Measurements from ENCODE around the gene MED22.

Gene MED22

DNA sequence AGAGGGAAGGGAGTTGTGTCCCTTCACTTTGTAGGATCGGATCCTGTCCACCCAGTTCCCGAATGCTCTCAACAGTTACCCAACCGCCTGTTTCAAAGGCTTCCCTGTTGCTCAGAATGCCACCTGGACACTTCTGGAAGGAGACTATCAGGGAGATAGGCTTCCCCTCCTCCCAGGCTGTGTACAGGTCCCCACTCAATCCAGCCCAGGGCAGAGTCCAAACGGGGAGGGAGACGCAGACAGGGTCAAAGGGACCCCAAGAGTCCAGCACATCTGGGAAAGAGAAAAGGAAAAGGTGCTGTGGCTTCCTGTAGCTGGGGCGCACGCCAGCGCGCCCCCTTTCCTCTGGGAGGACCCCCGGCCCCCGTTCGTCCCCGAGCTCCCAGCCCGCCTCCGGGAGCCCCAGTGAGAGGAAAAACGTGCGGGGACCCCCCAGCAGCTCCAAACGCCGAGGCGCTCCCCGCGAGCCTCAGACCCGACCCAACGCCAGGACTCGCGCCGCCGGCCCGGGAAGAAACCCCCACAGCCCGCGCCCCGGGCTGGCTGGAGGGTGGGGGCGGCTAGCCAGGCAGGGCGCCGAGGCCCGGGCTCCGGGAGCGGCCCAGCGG is 27.3 kb upstream of the MED22 start:
- no CpG with 5 or more reads among the region's 39 CpGs for WGBS (ENCODE audit: extremely low coverage, insufficient coverage, low lambda C conversion rate)
- no peak overlapping the region for H3K23ac ChIP-seq (ENCODE audit: low read length)

DNA sequence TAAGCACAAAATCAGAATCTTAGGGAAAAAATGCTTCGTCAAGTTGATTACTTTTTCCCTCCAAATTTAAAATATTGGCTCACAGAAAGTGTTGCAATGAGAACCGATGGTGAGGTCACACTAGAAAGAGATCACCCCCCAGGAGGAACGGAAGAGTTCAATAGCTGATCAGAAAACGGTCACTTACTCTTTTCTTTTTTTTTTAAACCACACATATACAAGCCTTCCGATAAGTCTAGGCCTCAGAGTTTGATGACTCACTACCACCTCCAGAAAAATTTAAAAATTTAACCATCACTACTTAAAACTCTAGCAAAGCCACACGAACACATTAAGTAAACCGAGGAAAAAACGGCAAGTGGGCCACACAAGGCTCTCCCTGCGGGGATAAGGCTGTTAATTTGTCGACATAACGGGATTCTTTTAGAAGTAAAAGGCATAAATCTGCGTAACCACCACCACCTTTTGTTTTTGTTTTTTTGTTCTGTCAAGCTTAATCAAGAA is 26.7 kb upstream of the MED22 start:
- Histone ChIP-seq H2BK5ac (ENCODE audit: low read length) (no peak overlapping the region), H3K27me3 (ENCODE audit: insufficient read depth, low read length, poor library complexity) (no peaks in the 10 kb centered on the region), H3K23ac (ENCODE audit: low read length) (no peak overlapping the region), H3K4me2 (ENCODE audit: low read length) (peak overlapping the region; percentile 88), H3K18ac (ENCODE audit: low read length) (no peak overlapping the region), H3K56ac (ENCODE audit: low read length) (peak overlapping the region; percentile 97), H3K9ac (ENCODE audit: low read length) (peak overlapping the region; percentile 96), H3K4me3 (ENCODE audit: low read length) (peak overlapping the region; percentile 97), H3K36me3 (ENCODE audit: control insufficient read depth, insufficient read depth, low read length) (peaks cover 9% of the 10 kb centered on the region), H2AK5ac (ENCODE audit: low read length) (no peak overlapping the region), H3K27ac (ENCODE audit: low read depth, low read length) (no peak overlapping the region), H3K4ac (ENCODE audit: low read depth, low read length) (no peak overlapping the region), H2BK120ac (ENCODE audit: low read depth, low read length) (no peak overlapping the region), H4K8ac (ENCODE audit: low read depth, low read length) (no peak overlapping the region), H3K4me1 (ENCODE audit: control insufficient read depth, low read depth, low read length) (no peaks in the 10 kb centered on the region), H2BK15ac (replicated peaks; ENCODE audit: low read depth) (no peak overlapping the region), H4K5ac (ENCODE audit: low read length) (no peak overlapping the region), H3K79me2 (ENCODE audit: control insufficient read depth, insufficient read depth, low read length) (peaks cover 53% of the 10 kb centered on the region), H3K79me1 (ENCODE audit: low read length) (peaks cover 38% of the 10 kb centered on the region)
- WGBS (ENCODE audit: extremely low coverage, insufficient coverage, low lambda C conversion rate) = no CpG with 5 or more reads among the region's 12 CpGs
- no peak for DNase-seq

More for the DNA sequence above, 27.3 kb upstream of the MED22 start:
- Histone ChIP-seq H3K27me3 (ENCODE audit: insufficient read depth, low read length, poor library complexity) (no peaks in the 10 kb centered on the region), H2BK5ac (ENCODE audit: low read length) (no peak overlapping the region), H3K27ac (ENCODE audit: low read depth, low read length) (peak overlapping the region; percentile 95), H3K18ac (ENCODE audit: low read length) (peak overlapping the region; percentile 97), H3K79me2 (ENCODE audit: control insufficient read depth, insufficient read depth, low read length) (peaks cover 47% of the 10 kb centered on the region), H3K4me1 (ENCODE audit: control insufficient read depth, low read depth, low read length) (no peaks in the 10 kb centered on the region), H3K56ac (ENCODE audit: low read length) (peak overlapping the region; percentile 97), H3K4me3 (ENCODE audit: low read length) (peak overlapping the region; percentile 97), H2BK120ac (ENCODE audit: low read depth, low read length) (peak overlapping the region; percentile 79), H3K4me2 (ENCODE audit: low read length) (peak overlapping the region; percentile 88), H3K36me3 (ENCODE audit: control insufficient read depth, insufficient read depth, low read length) (peaks cover 9% of the 10 kb centered on the region), H2AK5ac (ENCODE audit: low read length) (no peak overlapping the region), H3K79me1 (ENCODE audit: low read length) (peaks cover 33% of the 10 kb centered on the region), H4K8ac (ENCODE audit: low read depth, low read length) (peak overlapping the region; percentile 97), H4K5ac (ENCODE audit: low read length) (no peak overlapping the region), H2BK15ac (replicated peaks; ENCODE audit: low read depth) (no peak overlapping the region), H3K9ac (ENCODE audit: low read length) (peak overlapping the region; percentile 96), H3K4ac (ENCODE audit: low read depth, low read length) (peak overlapping the region; percentile 99)
- peak; percentile 63 for DNase-seq

DNA sequence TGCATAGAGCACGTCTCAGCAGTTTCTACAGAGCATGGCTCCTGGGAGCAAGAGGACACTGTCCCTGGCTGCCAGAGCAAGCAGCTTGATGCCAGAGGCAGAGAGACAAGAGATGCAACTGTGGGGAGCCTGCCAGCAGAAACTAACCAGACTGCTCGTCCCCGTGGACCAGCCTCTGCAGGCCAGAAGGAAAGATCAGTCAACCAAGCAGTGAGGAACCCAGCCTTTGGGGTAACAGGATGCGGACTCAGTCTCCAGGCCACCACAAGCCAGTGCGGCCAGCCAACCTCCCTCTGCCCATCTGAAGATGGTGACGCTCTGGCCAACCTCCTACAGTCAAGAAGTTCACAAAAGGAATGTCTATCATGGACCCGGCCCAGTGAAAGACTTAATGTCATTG is 24.2 kb upstream of the MED22 start:
- no peak overlapping the region for H3K27ac ChIP-seq (ENCODE audit: low read depth, low read length)
- H3K27me3 ChIP-seq (ENCODE audit: insufficient read depth, low read length, poor library complexity) = no peaks in the 10 kb centered on the region
- H3K79me1 ChIP-seq (ENCODE audit: low read length) = peaks cover 57% of the 10 kb centered on the region
- H3K23ac ChIP-seq (ENCODE audit: low read length) = no peak overlapping the region
- no peak overlapping the region for H3K4me2 ChIP-seq (ENCODE audit: low read length)
- H3K4me3 ChIP-seq (ENCODE audit: low read length) = no peak overlapping the region
- peak overlapping the region; percentile 25 for H3K56ac ChIP-seq (ENCODE audit: low read length)
- H4K5ac ChIP-seq (ENCODE audit: low read length) = no peak overlapping the region
- no peak overlapping the region for H3K18ac ChIP-seq (ENCODE audit: low read length)
- H2BK120ac ChIP-seq (ENCODE audit: low read depth, low read length) = no peak overlapping the region
- no peak overlapping the region for H4K8ac ChIP-seq (ENCODE audit: low read depth, low read length)
- no peak overlapping the region for H3K9ac ChIP-seq (ENCODE audit: low read length)
- H2BK15ac ChIP-seq (replicated peaks; ENCODE audit: low read depth) = no peak overlapping the region
- H3K4ac ChIP-seq (ENCODE audit: low read depth, low read length) = no peak overlapping the region
- H3K79me2 ChIP-seq (ENCODE audit: control insufficient read depth, insufficient read depth, low read length) = peaks cover 78% of the 10 kb centered on the region
- H2BK5ac ChIP-seq (ENCODE audit: low read length) = no peak overlapping the region
- DNase-seq = no peak
- H2AK5ac ChIP-seq (ENCODE audit: low read length) = no peak overlapping the region
- no peaks in the 10 kb centered on the region for H3K4me1 ChIP-seq (ENCODE audit: control insufficient read depth, low read depth, low read length)
- no CpG with 5 or more reads among the region's 7 CpGs for WGBS (ENCODE audit: extremely low coverage, insufficient coverage, low lambda C conversion rate)
- peaks cover 9% of the 10 kb centered on the region for H3K36me3 ChIP-seq (ENCODE audit: control insufficient read depth, insufficient read depth, low read length)

DNA sequence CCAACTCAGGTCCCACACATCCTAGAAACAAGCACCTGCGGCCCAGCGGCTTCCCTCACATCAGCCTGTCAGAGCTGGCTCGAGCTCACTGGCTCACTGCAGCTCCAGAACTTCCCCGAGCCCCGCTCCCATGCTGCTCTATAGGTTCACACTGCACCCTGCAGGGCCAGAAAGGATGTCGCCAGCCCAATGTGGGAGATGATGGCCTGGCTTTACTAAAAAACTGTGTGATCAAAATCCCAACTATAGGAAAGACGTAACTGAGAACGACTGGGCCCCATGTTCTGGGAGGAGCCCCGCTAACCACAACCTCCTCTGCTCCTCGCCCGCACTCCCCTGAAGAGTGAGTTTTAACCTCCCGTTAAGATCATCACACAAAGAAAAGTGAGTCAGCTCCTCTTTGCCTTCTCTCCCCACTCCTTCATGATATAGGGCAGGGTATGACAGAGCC is 23.4 kb upstream of the MED22 start:
- DNase-seq = no peak
- no peak overlapping the region for H3K56ac ChIP-seq (ENCODE audit: low read length)
- H2BK5ac ChIP-seq (ENCODE audit: low read length) = no peak overlapping the region
- no peak overlapping the region for H3K4ac ChIP-seq (ENCODE audit: low read depth, low read length)
- H4K5ac ChIP-seq (ENCODE audit: low read length) = no peak overlapping the region
- H2AK5ac ChIP-seq (ENCODE audit: low read length) = no peak overlapping the region
- no peak overlapping the region for H2BK15ac ChIP-seq (replicated peaks; ENCODE audit: low read depth)
- H3K4me1 ChIP-seq (ENCODE audit: control insufficient read depth, low read depth, low read length) = no peaks in the 10 kb centered on the region
- H2BK120ac ChIP-seq (ENCODE audit: low read depth, low read length) = no peak overlapping the region
- peaks cover 9% of the 10 kb centered on the region for H3K36me3 ChIP-seq (ENCODE audit: control insufficient read depth, insufficient read depth, low read length)
- H3K18ac ChIP-seq (ENCODE audit: low read length) = no peak overlapping the region
- H3K23ac ChIP-seq (ENCODE audit: low read length) = no peak overlapping the region
- WGBS (ENCODE audit: extremely low coverage, insufficient coverage, low lambda C conversion rate) = no CpG with 5 or more reads among the region's 12 CpGs
- peaks cover 64% of the 10 kb centered on the region for H3K79me1 ChIP-seq (ENCODE audit: low read length)
- no peaks in the 10 kb centered on the region for H3K27me3 ChIP-seq (ENCODE audit: insufficient read depth, low read length, poor library complexity)
- peaks cover 82% of the 10 kb centered on the region for H3K79me2 ChIP-seq (ENCODE audit: control insufficient read depth, insufficient read depth, low read length)
- H3K27ac ChIP-seq (ENCODE audit: low read depth, low read length) = no peak overlapping the region
- no peak overlapping the region for H3K4me2 ChIP-seq (ENCODE audit: low read length)
- H4K8ac ChIP-seq (ENCODE audit: low read depth, low read length) = no peak overlapping the region
- no peak overlapping the region for H3K9ac ChIP-seq (ENCODE audit: low read length)
- H3K4me3 ChIP-seq (ENCODE audit: low read length) = no peak overlapping the region

DNA sequence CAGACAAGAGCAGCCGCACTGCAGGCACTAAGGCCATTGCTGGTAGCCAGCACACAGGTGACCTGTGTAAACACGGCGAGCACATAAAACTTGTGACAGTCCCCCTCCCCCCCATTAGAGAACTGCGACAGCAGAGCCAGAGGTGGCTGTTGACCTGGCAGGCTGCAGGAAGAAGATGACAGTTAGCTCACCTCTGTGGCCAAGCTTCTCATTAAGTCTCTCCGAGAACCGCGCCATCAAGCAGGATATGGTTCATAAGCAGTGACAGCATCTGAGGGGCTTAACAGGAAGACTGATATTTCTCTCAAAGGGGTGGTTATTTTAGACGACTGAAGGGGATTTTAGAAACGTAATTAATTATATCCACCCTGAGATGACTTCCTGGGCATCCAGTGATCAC is 22.8 kb upstream of the MED22 start:
- no peaks in the 10 kb centered on the region for H3K4me1 ChIP-seq (ENCODE audit: control insufficient read depth, low read depth, low read length)

DNA sequence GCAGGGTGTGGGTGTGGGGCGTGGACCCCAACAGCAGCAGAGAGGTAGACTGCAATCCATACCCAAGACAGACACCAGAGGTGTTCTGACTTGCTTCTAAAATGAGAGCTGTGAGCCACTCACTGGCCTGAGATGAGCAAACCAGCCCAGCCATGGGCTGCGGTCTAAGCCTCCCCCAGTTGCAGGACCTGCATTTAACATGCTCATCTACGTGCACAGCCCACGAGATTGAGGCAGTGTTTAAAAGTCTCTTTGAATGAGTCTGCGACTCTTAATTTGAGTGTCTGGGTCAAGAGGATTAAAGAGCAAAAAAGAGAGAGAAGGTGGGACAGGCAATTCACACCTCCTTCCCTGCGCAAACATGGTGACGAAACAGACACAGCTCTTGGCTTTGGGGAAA is 22.0 kb upstream of the MED22 start:
- H4K5ac ChIP-seq (ENCODE audit: low read length) = no peak overlapping the region
- no peak overlapping the region for H3K4me2 ChIP-seq (ENCODE audit: low read length)
- H3K27me3 ChIP-seq (ENCODE audit: insufficient read depth, low read length, poor library complexity) = no peaks in the 10 kb centered on the region
- no peak overlapping the region for H2AK5ac ChIP-seq (ENCODE audit: low read length)
- H3K27ac ChIP-seq (ENCODE audit: low read depth, low read length) = no peak overlapping the region
- no CpG with 5 or more reads among the region's 7 CpGs for WGBS (ENCODE audit: extremely low coverage, insufficient coverage, low lambda C conversion rate)
- H3K4me3 ChIP-seq (ENCODE audit: low read length) = no peak overlapping the region
- peaks cover 62% of the 10 kb centered on the region for H3K79me1 ChIP-seq (ENCODE audit: low read length)
- no peak overlapping the region for H2BK120ac ChIP-seq (ENCODE audit: low read depth, low read length)
- H3K18ac ChIP-seq (ENCODE audit: low read length) = no peak overlapping the region
- H3K4ac ChIP-seq (ENCODE audit: low read depth, low read length) = no peak overlapping the region
- no peaks in the 10 kb centered on the region for H3K4me1 ChIP-seq (ENCODE audit: control insufficient read depth, low read depth, low read length)
- no peak overlapping the region for H3K56ac ChIP-seq (ENCODE audit: low read length)
- no peak overlapping the region for H2BK15ac ChIP-seq (replicated peaks; ENCODE audit: low read depth)
- no peak overlapping the region for H4K8ac ChIP-seq (ENCODE audit: low read depth, low read length)
- H3K36me3 ChIP-seq (ENCODE audit: control insufficient read depth, insufficient read depth, low read length) = peaks cover 9% of the 10 kb centered on the region
- DNase-seq = no peak
- H2BK5ac ChIP-seq (ENCODE audit: low read length) = no peak overlapping the region
- no peak overlapping the region for H3K23ac ChIP-seq (ENCODE audit: low read length)
- H3K9ac ChIP-seq (ENCODE audit: low read length) = no peak overlapping the region
- peaks cover 76% of the 10 kb centered on the region for H3K79me2 ChIP-seq (ENCODE audit: control insufficient read depth, insufficient read depth, low read length)

More for the DNA sequence above, 22.8 kb upstream of the MED22 start:
- Histone ChIP-seq H3K56ac (ENCODE audit: low read length) (no peak overlapping the region), H3K9ac (ENCODE audit: low read length) (no peak overlapping the region), H3K23ac (ENCODE audit: low read length) (no peak overlapping the region), H3K4me3 (ENCODE audit: low read length) (no peak overlapping the region), H3K36me3 (ENCODE audit: control insufficient read depth, insufficient read depth, low read length) (peaks cover 9% of the 10 kb centered on the region), H2BK15ac (replicated peaks; ENCODE audit: low read depth) (no peak overlapping the region), H3K79me1 (ENCODE audit: low read length) (peaks cover 64% of the 10 kb centered on the region), H3K4ac (ENCODE audit: low read depth, low read length) (no peak overlapping the region), H2BK120ac (ENCODE audit: low read depth, low read length) (no peak overlapping the region), H2BK5ac (ENCODE audit: low read length) (no peak overlapping the region), H4K8ac (ENCODE audit: low read depth, low read length) (no peak overlapping the region), H3K4me2 (ENCODE audit: low read length) (no peak overlapping the region), H2AK5ac (ENCODE audit: low read length) (no peak overlapping the region), H4K5ac (ENCODE audit: low read length) (no peak overlapping the region), H3K79me2 (ENCODE audit: control insufficient read depth, insufficient read depth, low read length) (peaks cover 82% of the 10 kb centered on the region), H3K27me3 (ENCODE audit: insufficient read depth, low read length, poor library complexity) (no peaks in the 10 kb centered on the region), H3K27ac (ENCODE audit: low read depth, low read length) (no peak overlapping the region), H3K18ac (ENCODE audit: low read length) (no peak overlapping the region)
- no peak for DNase-seq
- WGBS (ENCODE audit: extremely low coverage, insufficient coverage, low lambda C conversion rate) = no CpG with 5 or more reads among the region's 9 CpGs
